NCI-H2227 (cell line): ENCODE measurements around the gene PEX7.
A peak's percentile ranks its signal among the peaks of the same experiment; 100 is the strongest.
"Not testable (repeated sequence)": the region's sequence is repeated elsewhere in the genome, so short reads cannot be mapped to it uniquely, and the experiment has no call there.

Experiments
- DNase-seq: peaks from one replicate; lab custom pipeline; 2025; ENCODE audit not compliant: unreplicated experiment; lab: John Stamatoyannopoulos, UW

PEX7 gene

GRCh38 chr6:136893187-136893586 is 70.8 kb downstream of the PEX7 start:
- DNase-seq = no peak

GRCh38 chr6:136895901-136896300 is 73.5 kb downstream of the PEX7 start:
- DNase-seq = no peak

GRCh38 chr6:136897071-136897470 is 74.7 kb downstream of the PEX7 start:
- DNase-seq = no peak

GRCh38 chr6:136901212-136901784 is 78.9 kb downstream of the PEX7 start:
- DNase-seq = no peak

GRCh38 chr6:136904477-136904876 is 82.1 kb downstream of the PEX7 start:
- DNase-seq = not testable (repeated sequence)

GRCh38 chr6:136914947-136915346 is 92.6 kb downstream of the PEX7 start:
- no peak for DNase-seq

- DNase-seq = no peak
Measured at GRCh38 chr6:136918706-136919105, 96.3 kb downstream of the PEX7 start.

- no peak for DNase-seq
Measured at GRCh38 chr6:136920216-136920615, 97.8 kb downstream of the PEX7 start.

GRCh38 chr6:136920671-136921380 is 98.4 kb downstream of the PEX7 start:
- no peak for DNase-seq

- DNase-seq = peak; percentile 2
Measured at GRCh38 chr6:136921381-136921935, 99.1 kb downstream of the PEX7 start.

GRCh38 chr6:136921936-136922684 is 99.7 kb downstream of the PEX7 start, which contains the start of gene SLC35D3:
Gene SLC35D3, plus strand, starts transcription at chr6:136922301. Its CDS starts 128 bp downstream, at chr6:136922429.
- no peak for DNase-seq

GRCh38 chr6:136922685-136923006 is 100.3 kb downstream of the PEX7 start:
- no peak for DNase-seq

GRCh38 chr6:136923116-136923953 is 100.9 kb downstream of the PEX7 start:
- peak; percentile 18 for DNase-seq

GRCh38 chr6:136923954-136924673 is 101.7 kb downstream of the PEX7 start:
- DNase-seq = no peak

GRCh38 chr6:136926383-136926782 is 104.0 kb downstream of the PEX7 start:
- no peak for DNase-seq

GRCh38 chr6:136927292-136927691 is 104.9 kb downstream of the PEX7 start:
- DNase-seq = no peak

GRCh38 chr6:136930528-136930927 is 108.1 kb downstream of the PEX7 start:
- no peak for DNase-seq

GRCh38 chr6:136932599-136932998 is 110.2 kb downstream of the PEX7 start:
- DNase-seq = no peak

- no peak for DNase-seq
Measured at GRCh38 chr6:136945072-136945471, 122.7 kb downstream of the PEX7 start.

GRCh38 chr6:136945711-136946121 is 123.3 kb downstream of the PEX7 start:
- no peak for DNase-seq
